Putamen (tissue), 1 donor: ENCODE data around the gene NANS.
"Not testable (repeated sequence)": the region's sequence is repeated elsewhere in the genome, so short reads cannot be mapped to it uniquely, and the experiment has no call there.

Source experiments
- DNase-seq: peaks from one replicate; pipeline ENCODE4 v3.0.0-alpha.2; 2016; ENCODE audit warnings: low spot score

The NANS gene

DNA sequence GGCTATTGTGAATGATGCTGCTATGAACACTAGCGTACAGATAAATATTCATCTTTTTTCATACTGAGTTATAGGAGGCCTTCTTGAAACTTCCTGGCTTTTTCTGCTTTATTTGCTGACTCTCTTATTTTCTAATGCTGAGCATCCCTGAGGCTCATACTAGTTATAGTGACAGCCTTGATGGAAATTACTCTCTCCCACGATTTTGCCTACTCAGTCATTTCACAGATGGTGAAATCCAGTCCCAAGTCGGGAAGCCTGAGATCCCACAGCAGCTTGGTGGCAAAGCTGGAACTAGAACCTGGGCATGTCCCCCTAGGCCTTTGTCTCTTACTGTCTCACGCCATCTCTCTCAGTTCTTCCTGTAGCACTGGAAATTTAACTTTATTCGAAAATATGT is 22.4 kb downstream of the NANS start:
- DNase-seq, result peak; percentile 28

DNA sequence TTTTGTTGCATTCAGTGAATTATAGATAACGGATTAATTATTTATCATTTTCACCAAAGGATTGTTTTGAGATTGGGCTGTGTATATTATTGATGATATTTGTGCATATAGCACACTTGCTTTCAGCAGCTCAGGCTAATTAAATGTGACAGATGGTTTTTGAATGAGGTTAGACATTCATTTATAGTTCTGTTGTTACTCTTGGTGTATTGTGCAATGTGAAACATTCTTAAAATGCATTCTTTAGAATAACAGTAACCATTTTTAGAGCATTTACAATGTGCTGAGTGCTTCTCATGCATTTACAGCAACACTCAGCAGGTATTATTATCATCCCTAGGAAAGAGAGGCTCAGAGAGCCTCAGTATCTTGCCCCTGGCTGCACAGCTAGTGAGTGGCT is 23.8 kb downstream of the NANS start:
- DNase-seq, result no peak

DNA sequence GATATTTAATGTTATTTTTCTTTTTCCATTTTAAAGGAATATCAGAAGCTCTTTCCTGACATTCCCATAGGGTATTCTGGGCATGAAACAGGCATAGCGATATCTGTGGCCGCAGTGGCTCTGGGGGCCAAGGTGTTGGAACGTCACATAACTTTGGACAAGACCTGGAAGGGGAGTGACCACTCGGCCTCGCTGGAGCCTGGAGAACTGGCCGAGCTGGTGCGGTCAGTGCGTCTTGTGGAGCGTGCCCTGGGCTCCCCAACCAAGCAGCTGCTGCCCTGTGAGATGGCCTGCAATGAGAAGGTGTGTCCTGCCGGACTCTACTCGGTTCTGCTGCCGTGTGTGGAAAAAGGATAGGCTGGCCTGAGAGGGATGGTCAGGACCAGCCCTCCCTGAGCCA is 24.2 kb downstream of the NANS start:
- DNase-seq, result no peak

DNA sequence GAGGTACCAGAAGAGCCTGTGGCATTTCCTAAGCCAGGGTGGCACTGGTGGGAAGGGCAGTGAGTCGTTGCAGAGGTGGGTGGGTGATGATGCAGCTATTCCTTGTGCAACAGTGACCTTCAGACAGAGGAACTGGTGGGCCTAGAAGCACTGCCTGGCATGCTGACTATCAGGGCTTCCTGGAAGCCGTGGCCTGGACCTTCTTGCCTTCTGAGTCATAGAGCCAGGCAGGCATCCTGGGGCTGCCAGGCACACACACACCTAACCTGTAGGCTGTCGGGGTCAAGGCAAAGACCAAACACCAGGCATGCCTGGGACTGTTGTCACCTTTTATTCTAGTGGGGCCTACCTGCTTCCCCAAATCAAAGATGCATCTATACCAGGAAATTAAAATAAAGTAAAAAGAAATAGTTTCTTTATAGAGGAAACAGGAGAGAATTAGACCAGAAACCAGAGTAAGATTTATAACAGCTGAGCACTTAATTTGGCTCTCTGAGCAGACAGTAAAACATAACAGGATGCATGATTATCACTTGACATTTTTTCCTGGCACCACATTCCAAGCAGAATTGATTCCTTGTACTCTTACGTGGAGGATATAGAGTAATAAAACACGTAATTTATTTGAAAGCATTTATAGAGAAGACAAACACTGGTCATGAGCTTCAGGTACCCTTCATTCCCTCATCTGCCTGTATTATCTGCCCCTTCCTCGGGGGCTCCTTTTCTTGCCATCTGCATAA is 25.1 kb downstream of the NANS start:
- DNase-seq, result no peak

DNA sequence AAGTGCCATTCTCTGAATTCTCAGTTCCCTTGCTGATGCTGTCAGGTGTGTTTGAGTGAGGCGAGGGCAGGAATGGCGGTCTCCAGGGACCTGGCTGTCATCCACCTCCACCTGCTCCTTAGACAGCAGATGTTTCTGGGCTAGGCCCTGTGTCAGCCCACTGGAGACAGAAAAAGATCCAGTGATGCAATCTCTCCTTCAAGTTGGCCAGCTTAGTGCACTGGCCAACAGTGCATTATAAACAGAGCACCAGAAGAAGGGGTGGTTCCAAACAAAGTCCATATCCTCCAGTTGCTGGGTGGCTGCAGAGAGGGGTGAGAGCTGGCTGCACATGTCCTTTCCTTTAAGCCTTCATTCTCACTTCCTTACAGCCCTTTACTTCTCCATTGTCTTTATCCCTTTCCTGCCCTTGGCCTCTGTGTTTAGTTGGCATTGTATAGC is 26.5 kb downstream of the NANS start:
- no peak for DNase-seq

DNA sequence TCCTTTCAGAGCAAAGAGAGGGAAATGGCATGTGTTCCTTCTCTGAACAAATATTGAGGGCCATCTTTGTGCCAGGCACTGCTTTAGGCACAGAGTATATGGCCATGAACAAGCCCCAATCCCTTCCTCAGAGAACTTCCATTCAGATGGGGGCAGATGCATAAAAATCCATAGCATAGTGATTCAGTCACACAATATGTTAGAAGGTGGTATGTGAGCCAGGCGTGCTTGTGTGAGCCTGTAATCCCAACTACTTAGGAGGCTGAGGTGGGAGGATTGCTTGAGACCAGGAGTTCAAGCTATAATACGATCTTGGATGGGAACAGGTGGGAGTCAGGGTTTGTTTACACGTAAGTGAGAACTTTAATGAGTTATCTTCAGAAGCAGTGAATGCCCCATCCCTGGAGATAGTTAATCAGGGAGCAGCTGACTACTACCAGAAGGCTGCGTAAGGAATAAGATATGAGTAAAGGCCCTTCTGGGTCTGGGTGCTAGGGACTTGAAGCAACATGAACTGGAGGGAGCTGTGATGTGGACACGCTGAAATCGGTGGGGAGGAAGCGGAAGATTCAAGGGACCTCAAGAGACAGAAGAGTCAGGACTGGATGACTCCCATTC is 27.1 kb downstream of the NANS start:
- DNase-seq, result no peak

DNA sequence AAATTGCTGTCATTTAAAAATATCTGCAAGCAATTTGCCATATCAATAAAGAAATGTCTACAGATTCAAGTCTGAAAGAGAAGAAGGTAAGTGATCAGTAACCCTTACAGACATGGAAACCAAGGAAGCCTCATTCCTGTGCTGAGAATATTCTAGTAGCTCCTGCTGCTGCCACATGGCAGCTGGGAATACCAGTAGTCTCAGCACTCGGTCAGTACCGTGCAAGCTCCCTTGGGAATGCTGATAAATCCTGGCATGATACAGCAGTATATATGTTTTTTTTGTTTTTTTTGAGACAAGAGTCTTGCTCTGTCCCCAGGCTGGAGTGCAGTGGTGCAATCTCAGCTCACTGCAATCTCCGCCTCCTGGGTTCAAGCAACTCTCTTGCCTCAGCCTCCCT is 27.9 kb downstream of the NANS start:
- no peak for DNase-seq

DNA sequence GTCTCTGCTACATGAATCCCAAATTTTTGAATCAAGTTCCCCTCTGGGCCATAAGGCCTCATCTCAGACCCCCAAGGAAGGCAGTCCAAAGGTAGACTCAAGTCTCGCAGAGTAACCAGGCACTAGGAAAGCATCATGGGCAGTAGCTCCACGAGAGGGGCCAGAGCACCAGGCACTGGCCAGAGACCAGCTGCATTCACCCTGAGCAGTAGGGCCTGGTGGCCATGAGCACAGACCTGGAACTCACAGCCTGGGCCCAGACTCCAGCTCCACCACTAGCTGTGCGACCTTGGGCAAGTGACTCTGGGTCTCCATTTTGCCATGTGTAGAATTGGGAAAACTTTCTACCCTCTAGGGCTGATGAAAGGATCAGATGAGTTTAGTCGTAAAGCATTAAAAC is 28.5 kb downstream of the NANS start:
- DNase-seq, result no peak

DNA sequence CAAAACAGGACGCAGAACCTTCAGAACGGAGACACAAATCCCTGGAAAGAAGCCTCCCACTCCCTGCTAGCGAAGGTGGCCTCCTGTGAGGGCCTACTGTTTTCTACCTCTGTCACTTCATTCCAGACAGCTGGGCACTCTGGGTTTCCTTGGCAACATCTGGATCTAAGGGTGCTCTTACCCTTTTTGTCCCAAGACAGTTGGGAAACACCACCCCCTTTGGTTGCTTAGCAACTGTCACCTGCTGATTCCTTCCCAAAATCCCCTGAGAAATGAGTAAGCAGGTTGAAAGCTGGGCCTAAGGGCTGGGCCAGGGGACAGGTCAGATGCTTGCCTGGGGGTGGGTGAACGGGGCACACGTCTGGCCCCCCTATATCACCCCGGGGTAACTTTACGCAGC is 29.4 kb downstream of the NANS start:
- no peak for DNase-seq

DNA sequence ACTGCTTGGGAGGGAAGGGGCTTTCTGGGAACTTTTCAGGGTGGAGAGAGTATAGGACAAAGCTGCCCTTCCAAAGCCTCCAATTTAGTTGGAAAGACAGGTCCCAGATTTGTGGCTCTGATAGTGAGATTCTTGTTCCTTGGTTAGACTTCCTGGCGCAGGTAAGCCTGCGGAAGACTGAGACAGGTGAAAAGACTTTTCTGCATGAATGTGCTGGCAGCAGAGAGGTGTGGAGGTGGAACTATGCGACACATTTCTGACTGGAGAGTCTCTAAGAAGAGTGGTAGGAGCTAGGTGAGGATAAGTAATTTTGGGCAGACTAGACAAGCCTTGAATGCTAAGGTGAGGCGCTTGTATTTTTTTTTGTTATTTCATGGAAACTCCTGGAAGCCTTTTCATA is 29.9 kb downstream of the NANS start:
- DNase-seq, result no peak

DNA sequence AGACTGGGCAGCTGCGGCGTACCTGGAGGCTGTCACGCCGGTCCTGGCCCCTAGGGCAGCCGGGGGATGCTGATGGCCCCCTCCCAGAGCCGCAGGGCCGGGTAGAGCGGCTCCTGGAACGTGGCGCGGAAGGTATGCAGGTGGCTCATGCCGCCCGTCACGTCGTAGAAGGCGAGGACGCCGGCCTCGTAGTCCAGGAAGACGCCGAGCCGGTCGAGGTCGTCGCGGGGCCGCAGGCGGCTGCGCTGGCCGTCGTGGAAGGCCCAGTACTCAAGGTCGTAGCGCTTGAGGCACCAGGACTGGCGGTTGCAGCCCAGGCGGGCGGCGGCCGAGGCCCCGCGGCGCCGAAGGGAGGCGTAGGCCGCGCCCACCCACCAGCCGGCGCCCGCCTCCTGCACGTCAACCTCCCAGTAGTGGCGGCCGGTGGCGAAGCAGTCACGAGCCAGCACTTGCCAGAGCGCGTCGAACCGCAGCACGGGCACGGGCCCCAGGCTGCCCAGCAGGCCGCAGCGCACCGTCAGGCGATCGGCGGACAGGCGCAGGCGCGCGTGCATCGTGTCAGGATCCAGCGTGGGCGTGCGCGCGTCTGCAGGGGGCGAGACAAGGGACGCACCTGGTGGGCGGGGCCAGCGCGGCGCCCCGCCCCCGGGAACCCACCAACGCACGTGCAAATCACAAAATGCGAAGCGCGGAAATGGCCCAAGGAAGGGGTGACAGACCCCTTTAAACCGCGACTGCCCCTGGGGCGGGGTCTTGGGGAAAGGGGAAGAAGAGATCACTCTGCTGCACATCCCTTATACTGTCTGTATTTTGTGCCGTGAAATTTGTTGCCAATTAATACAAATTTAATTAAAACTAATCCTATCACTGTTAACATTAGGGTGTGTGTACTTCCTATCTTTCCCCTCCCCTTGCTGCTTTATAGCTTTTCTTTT is 31.2 kb downstream of the NANS start:
- no peak for DNase-seq

DNA sequence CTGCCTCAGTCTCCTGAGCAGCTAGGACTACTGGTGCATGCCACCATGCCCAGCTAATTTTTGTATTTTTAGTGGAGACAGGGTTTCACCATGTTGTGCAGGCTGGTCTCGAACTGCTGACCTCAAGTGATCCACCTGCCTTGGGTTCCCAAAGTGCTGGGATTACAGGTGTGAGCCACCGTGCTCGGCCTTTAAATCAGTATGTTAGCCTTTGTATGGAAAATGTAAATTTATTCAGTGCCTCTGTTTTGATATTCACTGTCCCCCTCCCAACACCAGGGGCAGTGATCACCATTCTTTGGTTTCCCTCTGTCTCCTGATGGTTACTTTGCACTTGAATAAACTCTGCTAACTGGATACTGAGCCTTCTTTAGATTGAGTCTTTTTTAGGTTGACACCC is 34.1 kb downstream of the NANS start:
- DNase-seq, result not testable (repeated sequence)

DNA sequence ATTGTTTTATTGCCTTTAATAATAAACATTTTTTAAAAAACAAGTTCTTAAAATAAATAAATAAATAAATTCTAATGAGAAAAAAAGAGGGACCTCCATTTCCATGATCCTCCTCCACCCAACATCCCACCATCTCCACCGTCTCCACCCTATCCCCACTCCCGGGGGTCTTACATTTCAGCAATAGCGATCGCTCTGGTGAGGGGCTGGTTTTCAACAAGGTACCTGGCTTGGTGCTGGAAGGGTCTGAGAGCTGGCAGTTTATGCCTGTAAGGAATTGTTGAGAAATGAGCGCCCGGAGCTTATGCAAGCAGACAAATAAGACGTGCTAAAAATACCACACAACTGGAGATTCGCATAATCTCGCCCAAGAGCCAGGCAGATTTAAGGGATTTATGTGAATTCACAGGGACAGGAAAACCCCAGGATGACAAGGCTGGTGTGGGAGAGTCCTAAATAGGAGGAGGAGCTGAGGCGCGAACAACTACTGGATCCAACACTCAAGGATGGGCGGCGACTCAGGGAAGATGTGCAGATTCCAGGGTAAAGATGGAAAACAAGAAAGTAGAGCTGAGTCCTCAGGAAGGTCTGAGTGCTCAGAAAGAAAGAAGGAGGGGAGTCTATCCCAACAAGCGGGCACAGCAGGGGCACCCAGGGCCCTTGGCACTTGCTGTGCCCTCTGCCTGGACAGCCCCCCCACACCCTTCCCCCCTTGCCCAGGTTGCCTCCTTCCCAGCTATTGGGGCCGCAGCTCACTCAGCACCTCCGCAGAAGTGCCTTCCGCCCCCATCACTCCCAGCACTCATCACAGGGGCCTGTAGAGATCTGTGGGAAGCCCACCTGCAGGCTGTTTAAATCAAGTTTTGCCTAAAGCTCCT is 35.4 kb downstream of the NANS start:
- DNase-seq, result no peak

DNA sequence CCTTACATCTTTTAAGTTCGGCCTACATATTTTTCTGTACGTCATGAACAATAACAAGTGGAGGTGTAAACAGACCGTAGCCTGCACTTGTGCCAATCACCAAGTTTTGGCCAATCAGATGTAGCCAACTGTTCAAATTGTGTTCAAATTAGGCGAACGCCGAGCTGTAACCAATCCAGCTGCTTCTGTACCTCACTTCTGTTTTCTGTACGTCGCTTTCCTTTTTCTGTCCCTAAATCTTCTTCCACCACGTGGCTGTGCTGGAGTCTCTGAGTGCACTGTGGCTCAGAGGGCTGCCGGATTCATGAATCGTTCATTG is 36.0 kb downstream of the NANS start:
- DNase-seq, result no peak

DNA sequence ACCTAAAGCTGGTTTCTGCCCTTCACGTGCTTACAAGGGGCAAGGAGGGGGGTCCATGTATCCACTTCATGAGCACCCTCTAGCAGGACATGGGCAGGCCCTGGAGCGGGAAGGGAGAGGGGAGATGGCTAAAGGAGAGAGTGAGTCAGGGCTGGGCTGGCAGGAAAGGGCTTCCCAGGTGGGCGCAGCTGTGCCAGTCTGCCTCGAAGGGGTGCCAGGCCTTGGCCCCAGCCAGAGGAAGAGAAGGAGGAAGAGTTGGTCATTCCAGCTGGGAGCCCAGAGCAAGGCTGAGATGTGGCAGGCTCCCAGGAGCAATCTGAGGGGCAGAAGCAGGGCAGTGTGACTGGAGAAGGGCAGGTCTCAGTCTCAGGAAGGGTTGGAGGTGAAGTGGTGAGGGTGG is 37.8 kb downstream of the NANS start:
- DNase-seq, result no peak

DNA sequence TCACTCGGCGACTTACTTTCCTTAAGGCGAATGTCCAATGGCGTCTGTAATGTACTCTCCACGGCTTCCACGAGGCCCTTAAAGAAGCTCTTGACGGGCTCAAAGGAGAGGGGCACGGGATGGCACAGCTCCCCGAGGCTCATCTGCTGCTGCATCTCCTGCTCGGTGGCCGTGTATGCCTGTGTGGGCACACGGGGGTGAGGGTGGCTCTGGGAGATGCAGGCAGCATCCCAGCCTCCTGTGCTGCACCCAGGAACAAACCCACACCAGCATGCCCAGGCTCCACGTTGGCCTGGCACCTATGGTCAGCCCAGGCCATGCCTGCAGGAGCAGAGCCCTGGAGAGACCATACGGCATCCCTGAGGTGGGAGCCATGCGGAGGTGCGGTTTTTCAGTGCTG is 38.3 kb downstream of the NANS start:
- DNase-seq, result no peak

DNA sequence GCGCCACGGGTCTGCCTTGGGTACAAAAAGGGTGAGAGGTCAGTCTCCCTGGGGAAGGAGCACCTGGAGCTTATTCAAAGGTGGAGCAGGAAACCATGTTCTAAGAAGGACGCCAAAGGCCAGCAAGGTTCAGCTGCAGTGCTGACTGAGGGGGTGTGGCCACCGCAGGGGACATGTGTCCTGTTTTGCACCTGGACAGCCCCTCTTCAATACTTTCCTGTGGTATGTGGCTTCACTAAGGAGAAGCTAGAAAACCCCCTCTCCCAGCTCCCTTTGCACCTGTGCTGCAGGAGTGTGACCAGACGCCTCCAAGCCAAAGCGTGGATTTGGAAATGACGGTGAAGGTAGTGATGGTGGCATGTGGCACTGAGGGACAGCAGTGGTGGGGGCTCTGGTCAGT is 38.9 kb downstream of the NANS start:
- DNase-seq, result no peak

DNA sequence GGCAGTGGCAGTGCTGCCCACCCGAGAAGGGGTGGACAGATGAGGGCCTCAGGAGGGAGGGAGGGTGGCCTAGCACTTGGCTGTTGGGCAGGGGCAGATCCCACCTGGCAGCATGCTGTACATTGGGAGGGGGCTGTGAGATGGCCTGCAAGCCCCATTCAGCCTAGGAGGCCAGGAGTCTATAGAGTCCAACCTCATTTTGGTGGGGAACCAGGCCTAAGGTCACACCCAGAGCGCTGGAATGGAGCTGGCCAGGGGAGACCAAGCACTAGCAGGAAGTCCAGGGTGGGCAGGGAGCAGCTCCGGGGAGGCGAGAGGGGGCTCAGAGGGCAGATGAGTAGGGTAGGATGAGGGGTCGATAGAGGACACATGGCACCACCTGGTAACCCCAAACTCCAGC is 39.6 kb downstream of the NANS start:
- DNase-seq, result no peak

DNA sequence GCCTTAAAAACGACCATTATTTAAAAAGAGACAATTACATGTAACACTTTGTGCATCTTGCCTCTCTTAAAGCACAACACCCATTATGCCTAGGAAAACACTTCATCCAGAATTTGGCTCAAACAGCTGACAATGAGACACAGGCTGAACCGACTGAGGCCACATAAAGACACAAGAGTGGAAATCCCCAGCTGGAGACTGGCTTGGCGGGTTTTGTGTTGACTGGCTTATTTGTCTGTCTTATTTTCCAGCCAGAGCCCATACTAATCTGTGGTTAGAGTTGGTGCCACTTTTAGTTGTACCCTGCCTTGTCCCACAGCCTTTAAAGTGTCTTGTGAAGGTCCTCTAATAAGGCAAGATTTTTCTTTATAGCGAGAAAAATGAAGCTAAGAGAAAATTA is 41.3 kb downstream of the NANS start:
- no peak for DNase-seq

DNA sequence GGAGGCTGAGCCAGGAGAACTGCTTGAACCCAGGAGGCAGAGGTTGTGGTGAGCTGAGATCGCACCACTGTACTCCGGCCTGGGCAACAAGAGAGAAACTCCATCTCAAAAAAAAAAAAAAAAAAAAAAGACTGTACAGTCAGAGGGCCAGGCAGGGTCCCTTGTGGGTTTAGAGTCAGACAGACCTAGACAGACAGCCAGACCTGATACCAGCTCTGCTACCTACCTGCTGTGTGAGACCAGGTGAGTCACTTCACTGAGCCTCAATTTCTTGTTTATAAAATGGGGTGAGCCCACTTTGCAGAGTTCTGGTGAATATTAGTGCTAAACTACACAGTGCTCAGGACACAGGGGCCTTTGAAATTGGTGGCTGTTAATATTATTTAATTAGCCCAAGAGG is 42.8 kb downstream of the NANS start:
- no peak for DNase-seq

DNA sequence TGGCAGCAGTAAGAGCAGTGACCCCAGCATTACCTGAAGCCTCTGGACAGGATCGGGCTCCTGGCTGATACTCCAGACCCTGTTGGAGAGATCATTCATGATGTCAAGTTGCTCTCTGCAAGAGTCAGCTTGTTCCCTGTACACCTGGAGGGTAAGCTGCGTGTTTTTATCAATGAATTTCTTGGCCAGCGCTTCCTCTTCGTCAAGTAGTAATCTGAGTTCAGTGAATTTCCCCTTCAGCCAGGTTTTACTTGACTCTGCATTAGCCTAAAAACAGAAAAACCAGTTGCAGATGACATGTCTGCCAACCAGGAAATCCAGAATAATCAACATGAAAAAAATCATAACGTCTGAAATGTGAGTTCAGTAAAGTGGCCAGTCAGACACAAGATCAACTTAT is 43.4 kb downstream of the NANS start:
- no peak for DNase-seq

DNA sequence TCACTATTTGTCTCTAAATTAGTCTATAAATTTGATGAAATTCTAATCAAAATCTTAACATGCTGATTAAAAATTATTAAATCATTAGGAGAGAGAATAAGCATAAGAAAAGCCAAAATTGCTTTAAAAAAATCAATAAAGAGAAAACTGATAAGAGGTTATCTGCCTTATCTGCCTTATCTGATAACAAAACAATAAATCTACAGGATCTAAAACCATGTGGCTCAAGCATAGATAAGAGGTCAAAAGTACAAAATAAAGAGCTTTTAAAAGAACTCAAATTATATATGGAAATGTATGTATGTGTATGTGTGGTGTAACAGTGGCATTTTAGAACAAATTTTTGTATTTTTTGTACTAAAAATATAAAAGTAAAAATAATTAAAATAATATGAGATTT is 43.9 kb downstream of the NANS start:
- DNase-seq, result no peak
